H1 (cell line): ENCODE results near the gene GATB. TPM values are rescaled to one million over a fixed set of nuclear protein-coding genes. Genes with fewer than 3 reads are reported as not detected.
A peak's percentile ranks its signal among the peaks of the same experiment; 100 is the strongest.

Experiments used
- CTCF ChIA-PET: fragments of 300-600 bp; sonication (Branson Sonifier 250); formaldehyde crosslinking; loops from one replicate; lab custom pipeline; 2021; ENCODE audit not compliant: partially characterized antibody; lab: Charles Lee
- POLR2A ChIA-PET: fragments of 300-600 bp; sonication (Branson Sonifier 250); formaldehyde crosslinking; loops from one replicate; lab custom pipeline; 2021; ENCODE audit warnings: inconsistent platforms; ENCODE audit not compliant: partially characterized antibody; lab: Charles Lee
- DNase-seq, 2 experiments: peaks; one replicate each; pipeline versions ENCODE4 v3.0.0 to v3.0.0-alpha.2; 2010 to 2022; ENCODE audit warnings: low spot score in 2 of 2, low read depth in 1 of 2, mixed read lengths in 1 of 2
- FAIRE-seq: peaks from 2 replicates; lab custom pipeline; 2011; peaks lifted over from hg19 to GRCh38; lab: Jason Lieb, UNC
- H2AFZ ChIP-seq: 2 replicates; pipeline ENCODE4 v1.8.1; 2012; ENCODE audit warnings: low read length, inconsistent platforms
- H2AK5ac ChIP-seq: 2 replicates; pipeline ENCODE4 v1.6.1; 2013; ENCODE audit warnings: low read depth, low read length
- H2BK120ac ChIP-seq: replicated peaks from 2 replicates; pipeline ENCODE3; 2013; ENCODE audit warnings: low read depth, low read length, inconsistent platforms
- H2BK12ac ChIP-seq: 2 replicates; pipeline ENCODE4 v1.6.1; 2013; ENCODE audit warnings: low read depth, low read length
- H2BK15ac ChIP-seq: 2 replicates; pipeline ENCODE4 v1.6.1; 2013; ENCODE audit warnings: low read length
- H2BK20ac ChIP-seq: 2 replicates; pipeline ENCODE4 v1.6.1; 2013; ENCODE audit warnings: low read length
- H2BK5ac ChIP-seq: 2 replicates; pipeline ENCODE4 v1.6.1; 2013; ENCODE audit warnings: low read depth, low read length
- H3K14ac ChIP-seq: 2 replicates; pipeline ENCODE4 v1.6.1; 2013; ENCODE audit warnings: inconsistent platforms; ENCODE audit not compliant: insufficient read length
- H3K18ac ChIP-seq: 2 replicates; pipeline ENCODE4 v1.6.1; 2013; ENCODE audit warnings: low read length; ENCODE audit errors: extremely low read depth
- H3K23ac ChIP-seq: 2 replicates; pipeline ENCODE4 v1.6.1; 2013; ENCODE audit warnings: inconsistent platforms; ENCODE audit not compliant: insufficient read length
- H3K23me2 ChIP-seq: 2 replicates; pipeline ENCODE4 v1.6.1; 2013; ENCODE audit warnings: low read depth, low read length
- H3K27ac ChIP-seq: 2 replicates; pipeline ENCODE4 v1.6.1; 2011; ENCODE audit warnings: low read depth, low read length, inconsistent platforms
- H3K27me3 ChIP-seq, 4 experiments: replicated peaks in 1 of 4; 1 replicate in 1 of 4; 2 replicates in 3 of 4; pipeline versions ENCODE4 v1.6.1 to v1.8.1; 2011 to 2013; ENCODE audit warnings: low read length in 3 of 4, mild to moderate bottlenecking in 3 of 4, inconsistent platforms in 2 of 4, mixed read lengths in 2 of 4, moderate library complexity in 1 of 4; ENCODE audit not compliant: control insufficient read depth in 3 of 4, insufficient read depth in 3 of 4; ENCODE audit errors: extremely low read depth in 1 of 4
- H3K36me3 ChIP-seq, 4 experiments: 2 replicates each; pipeline versions ENCODE4 v1.6.1 to v1.8.1; 2011 to 2013; ENCODE audit warnings: mild to moderate bottlenecking in 4 of 4, low read length in 3 of 4, moderate library complexity in 2 of 4, control low read depth in 1 of 4, inconsistent platforms in 1 of 4; ENCODE audit not compliant: insufficient read depth in 4 of 4, control insufficient read depth in 2 of 4
- H3K4ac ChIP-seq: replicated peaks from 2 replicates; pipeline ENCODE3; 2013; ENCODE audit warnings: low read length, low read depth, mixed read lengths, inconsistent platforms; ENCODE audit not compliant: insufficient read length
- H3K4me1 ChIP-seq, 4 experiments: replicated peaks in 1 of 4; 1 replicate in 1 of 4; 2 replicates in 3 of 4; pipeline versions ENCODE4 v1.6.1 to v1.8.1; 2011 to 2013; ENCODE audit warnings: low read length in 3 of 4, inconsistent platforms in 2 of 4, mixed read lengths in 1 of 4; ENCODE audit not compliant: insufficient read depth in 4 of 4, control insufficient read depth in 3 of 4
- H3K4me2 ChIP-seq, 2 experiments: 2 replicates each; pipeline versions ENCODE4 v1.6.1 to v1.8.1; 2011 to 2013; ENCODE audit warnings: low read depth in 2 of 2, low read length in 2 of 2, control low read depth in 1 of 2, inconsistent platforms in 1 of 2, mild to moderate bottlenecking in 1 of 2; ENCODE audit not compliant: insufficient read depth in 1 of 2
- H3K4me3 ChIP-seq, 4 experiments: fragments of 200-600, 300-600 bp in 1 of 4; sonication (generic), shearing (Covaris generic), sonication (Bioruptor Twin) in 1 of 4; 2 replicates each; pipeline versions ENCODE4 v1.5.1 to v1.8.1; 2011 to 2016; ENCODE audit warnings: low read length in 4 of 4, low read depth in 3 of 4, control low read depth in 2 of 4, inconsistent platforms in 2 of 4, mild to moderate bottlenecking in 2 of 4, mixed read lengths in 1 of 4, moderate library complexity in 1 of 4; ENCODE audit not compliant: insufficient read depth in 2 of 4; ENCODE audit errors: extremely low read depth in 1 of 4
- H3K56ac ChIP-seq: replicated peaks from 2 replicates; pipeline ENCODE3; 2013; ENCODE audit warnings: low read depth, mild to moderate bottlenecking, mixed read lengths, low read length, inconsistent platforms; ENCODE audit not compliant: insufficient read length
- H3K79me1 ChIP-seq: 2 replicates; pipeline ENCODE4 v1.6.1; 2013; ENCODE audit warnings: low read depth, low read length, control low read depth
- H3K79me2 ChIP-seq, 2 experiments: 2 replicates each; pipeline versions ENCODE4 v1.6.1 to v1.8.1; 2012 to 2013; ENCODE audit warnings: low read length in 2 of 2, mild to moderate bottlenecking in 2 of 2, inconsistent platforms in 1 of 2; ENCODE audit not compliant: insufficient read depth in 2 of 2, control insufficient read depth in 1 of 2
- H3K9ac ChIP-seq, 4 experiments: replicated peaks in 1 of 4; 1 replicate in 1 of 4; 2 replicates in 3 of 4; pipeline versions ENCODE4 v1.6.1 to v1.8.1; 2011 to 2013; ENCODE audit warnings: low read depth in 3 of 4, low read length in 3 of 4, control low read depth in 2 of 4, mild to moderate bottlenecking in 2 of 4, moderate library complexity in 2 of 4, inconsistent platforms in 1 of 4; ENCODE audit errors: extremely low read depth in 1 of 4
- H3K9me3 ChIP-seq, 2 experiments: 2 replicates each; pipeline versions ENCODE4 v1.6.1 to v1.8.1; 2012 to 2013; ENCODE audit warnings: mild to moderate bottlenecking in 2 of 2, moderate library complexity in 2 of 2, control low read depth in 1 of 2, inconsistent platforms in 1 of 2, low read depth in 1 of 2, low read length in 1 of 2, mixed read lengths in 1 of 2; ENCODE audit not compliant: insufficient read depth in 2 of 2
- H4K20me1 ChIP-seq, 2 experiments: replicated peaks in 1 of 2; 2 replicates each; pipeline versions ENCODE3 to v1.8.1; 2011 to 2013; ENCODE audit warnings: inconsistent platforms in 2 of 2, low read length in 2 of 2, mild to moderate bottlenecking in 1 of 2; ENCODE audit not compliant: insufficient read depth in 2 of 2, control insufficient read depth in 1 of 2
- H4K5ac ChIP-seq: 2 replicates; pipeline ENCODE4 v1.6.1; 2013; ENCODE audit warnings: low read length, low read depth, mixed read lengths, inconsistent platforms; ENCODE audit not compliant: insufficient read length
- H4K8ac ChIP-seq: 2 replicates; pipeline ENCODE4 v1.8.0; 2013; ENCODE audit warnings: mild to moderate bottlenecking, moderate library complexity, low read length, inconsistent platforms; ENCODE audit not compliant: insufficient read depth; ENCODE audit errors: extremely low read depth
- H4K91ac ChIP-seq: replicated peaks from 2 replicates; pipeline ENCODE3; 2013; ENCODE audit warnings: low read length, mixed read lengths, inconsistent platforms; ENCODE audit not compliant: insufficient read length
- NANOG ChIP-seq: IDR thresholded peaks from 2 replicates; pipeline ENCODE4 v1.6.1; 2011; ENCODE audit warnings: low read length, low read depth, mild to moderate bottlenecking, inconsistent platforms; ENCODE audit not compliant: insufficient read depth, poor library complexity, severe bottlenecking
- NRF1 ChIP-seq: IDR thresholded peaks from 2 replicates; pipeline ENCODE4 v1.6.1; 2011; ENCODE audit warnings: mild to moderate bottlenecking, low read depth, low read length, improper control_type of control experiment
- RBBP5 ChIP-seq: IDR thresholded peaks from 2 replicates; pipeline ENCODE4 v1.7.1; 2012; ENCODE audit warnings: low read depth, mild to moderate bottlenecking, inconsistent platforms, low read length, moderate library complexity, borderline replicate concordance
- RFX5 ChIP-seq: IDR thresholded peaks from 2 replicates; pipeline ENCODE4 v1.6.1; 2011; ENCODE audit warnings: low read depth, low read length, improper control_type of control experiment, borderline replicate concordance
- SIN3A ChIP-seq, 2 experiments: IDR thresholded peaks in 1 of 2; conservative IDR thresholded peaks in 1 of 2; 2 replicates each; pipeline ENCODE4 v1.6.1; 2011 to 2012; ENCODE audit warnings: low read length in 2 of 2, improper control_type of control experiment in 1 of 2, low read depth in 1 of 2, mild to moderate bottlenecking in 1 of 2
- WGBS, 2 experiments: shearing (Covaris generic) in 1 of 2; methylation state at CpG; one replicate each; pipeline versions ENCODE4 v1.1.6 to v1.1.7; 2013 to 2015; ENCODE audit warnings: low lambda C conversion rate in 2 of 2, mixed read lengths in 2 of 2, inconsistent platforms in 1 of 2, low coverage in 1 of 2, missing lambda C conversion rate in 1 of 2; ENCODE audit not compliant: insufficient replicate concordance in 2 of 2, insufficient coverage in 1 of 2, insufficient read length in 1 of 2; ENCODE audit errors: extremely low coverage in 1 of 2, missing lambda C conversion rate in 1 of 2; 5-methylcytosine and 5-hydroxymethylcytosine counted together
- polyA plus RNA-seq, 7 experiments: library from polyadenylated mRNA; depleted of rRNA in 3 of 7; stranded (reverse) in 5 of 7; unstranded in 2 of 7; fragments of >200 nt in 5 of 7; fragments of 200-250 nt in 2 of 7; gene quantifications; 1 replicate in 5 of 7; 2 replicates in 1 of 7; 4 replicates in 1 of 7; pipeline versions ENCODE4 v1.2.1 to v1.2.3, GENCODE V29; 2011 to 2013; ENCODE audit warnings: missing spikeins in 2 of 7, mixed read lengths in 2 of 7
- total RNA-seq: library from RNA; stranded (reverse); fragmentation: NEBNext Ultra II Directional; extraction: Animal tissue kit (Norgen Biotek cat#: 25700); gene quantifications from 2 replicates; pipeline ENCODE4 v1.2.1, GENCODE V29; 2021

Gene GATB
- total and polyA plus RNA-seq, 2 of the 8 experiments (the other 6 are each of a cell fraction or from before 2014, with no cell fraction given): 15.3 to 18.0 TPM

DNA sequence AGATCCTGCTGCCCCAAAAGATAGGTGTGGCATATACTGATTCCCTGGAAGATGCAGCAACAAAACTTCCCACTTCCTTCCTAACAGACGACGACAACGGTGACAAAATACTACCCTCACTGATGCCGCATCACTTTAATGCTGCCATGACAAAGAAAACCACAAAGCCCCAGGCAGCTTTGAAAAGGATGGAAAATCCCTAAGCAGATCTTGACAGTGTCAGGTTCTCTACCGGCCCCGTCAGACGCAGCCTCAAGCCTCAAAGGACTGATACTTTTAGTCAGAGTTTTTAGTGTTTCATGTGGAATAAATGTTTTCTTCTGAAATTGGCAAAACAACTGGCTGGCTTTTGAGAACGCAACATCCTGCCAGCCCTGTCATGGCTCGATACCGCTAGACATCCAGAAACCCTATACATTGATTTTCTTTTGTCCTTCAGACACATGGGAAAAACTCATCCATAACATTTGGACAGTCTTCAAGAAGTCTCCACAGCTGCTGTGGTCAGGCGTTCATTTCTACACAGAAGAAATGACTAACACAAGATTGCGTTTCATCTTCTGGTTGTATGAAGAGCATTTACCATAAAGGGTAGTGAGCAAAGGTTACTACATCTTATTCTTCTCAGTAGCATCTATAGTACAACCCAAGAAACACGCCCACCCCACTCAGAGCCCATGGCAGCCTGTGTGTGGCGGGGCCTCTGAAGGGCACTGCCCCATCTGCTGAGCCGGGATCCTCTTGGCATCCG, 60.1 kb downstream of the GATB start:
- Histone ChIP-seq H3K23me2 (no peaks in the 10 kb centered on the region), H3K4me3 (no peak overlapping the region), H2BK120ac (no peak overlapping the region), H2AFZ (no peak overlapping the region), H3K23ac (no peak overlapping the region), H2BK12ac (no peak overlapping the region), H3K4me2 (no peak overlapping the region), H3K79me1 (no peaks in the 10 kb centered on the region), H2AK5ac (no peak overlapping the region), H2BK5ac (no peak overlapping the region), H4K5ac (no peak overlapping the region), H2BK15ac (no peak overlapping the region), H3K27ac (no peak overlapping the region), H3K56ac (no peak overlapping the region), H3K9me3 (no peaks in the 10 kb centered on the region), H3K4ac (no peak overlapping the region), H4K91ac (no peak overlapping the region), H3K27me3 (no peaks in the 10 kb centered on the region), H4K8ac (peak overlapping the region; percentile 0; the same call in 1 of the 2 replicates), H3K79me2 (no peaks in the 10 kb centered on the region), H3K9ac (no peak overlapping the region), H3K14ac (no peak overlapping the region), H3K18ac (no peak overlapping the region), H3K4me1 (no peaks in the 10 kb centered on the region), H2BK20ac (no peak overlapping the region), H3K36me3 (peaks cover 0 to 8% (median 1%) of the 10 kb centered on the region in 4 experiments; a peak in 4 of 8 replicates), H4K20me1 (peaks cover 0 to 3% of the 10 kb centered on the region in 2 experiments)
- ChIA-PET POLR2A (no interaction called here), CTCF (interaction anchor here (0.6 kb wide), 1 partner anchor 231 kb away, joined by 3 read pairs; no protein-coding TSS in a partner anchor)
- no peak for FAIRE-seq
- no peak for TF ChIP-seq RBBP5
- no peak for TF ChIP-seq RFX5
- no peak for TF ChIP-seq NRF1
- no peak for TF ChIP-seq SIN3A (conservative IDR thresholded peaks at IDR 0.05 in 1 of 2, IDR thresholded peaks at IDR 0.05 in 1 of 2; ENCODE audit: low read depth in 1 of 2, low read length in 2 of 2)
- no peak for TF ChIP-seq NANOG
- 90% methylated on average over 16 of the region's 16 CpGs; no CpG with 5 or more reads in 1 of the 2 experiments for WGBS, 2 experiments
- no peak for DNase-seq
